Epithelial cell of proximal tubule (primary cell): ENCODE data around the gene TULP4. TPM values are rescaled to one million over a fixed set of nuclear protein-coding genes. Genes with fewer than 3 reads are reported as not detected.

Experiments used
- DNase-seq: peaks from one replicate; pipeline ENCODE4 v3.0.0-alpha.2; 2011; ENCODE audit warnings: low read depth
- H3K4me3 ChIP-seq: 2 replicates; pipeline ENCODE4 v1.5.1; 2011; ENCODE audit warnings: low read depth, mild to moderate bottlenecking, low read length
- total RNA-seq: library from RNA; depleted of rRNA; stranded (reverse); fragments of >200 nt; gene quantifications from 2 replicates; pipeline ENCODE4 v1.2.3, GENCODE V29; 2015
- TF ChIP-seq, protein P1 (sequence below): conservative IDR thresholded peaks from 2 replicates; pipeline ENCODE4 v1.5.1; 2012; ENCODE audit warnings: low read depth, mild to moderate bottlenecking, low read length

Gene TULP4
- total RNA-seq, 1 donor from 2014 or later: 25.4 TPM

DNA sequence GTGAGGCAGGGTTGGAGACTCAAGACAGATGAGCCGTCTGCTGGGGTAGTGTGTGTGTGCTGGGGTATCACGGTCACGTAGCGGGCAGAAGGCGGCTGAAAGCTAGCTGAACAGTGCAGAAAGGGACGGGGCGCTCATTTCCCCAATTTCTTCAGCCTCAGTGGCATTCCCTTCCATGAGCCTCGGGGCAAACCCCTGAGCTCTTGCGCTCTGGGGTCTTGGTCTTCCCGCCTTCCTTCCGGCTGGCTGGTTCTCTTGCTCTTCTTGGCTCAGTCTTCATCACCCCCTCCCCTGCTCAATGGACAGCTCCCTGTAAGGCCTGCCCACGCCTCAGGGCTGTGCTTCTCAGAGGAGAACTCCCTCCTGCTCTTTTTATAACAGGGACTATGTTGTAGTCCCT is 232.2 kb downstream of the TULP4 start:
- H3K4me3 ChIP-seq: no peak overlapping the region
- TF ChIP-seq, protein P1, sequence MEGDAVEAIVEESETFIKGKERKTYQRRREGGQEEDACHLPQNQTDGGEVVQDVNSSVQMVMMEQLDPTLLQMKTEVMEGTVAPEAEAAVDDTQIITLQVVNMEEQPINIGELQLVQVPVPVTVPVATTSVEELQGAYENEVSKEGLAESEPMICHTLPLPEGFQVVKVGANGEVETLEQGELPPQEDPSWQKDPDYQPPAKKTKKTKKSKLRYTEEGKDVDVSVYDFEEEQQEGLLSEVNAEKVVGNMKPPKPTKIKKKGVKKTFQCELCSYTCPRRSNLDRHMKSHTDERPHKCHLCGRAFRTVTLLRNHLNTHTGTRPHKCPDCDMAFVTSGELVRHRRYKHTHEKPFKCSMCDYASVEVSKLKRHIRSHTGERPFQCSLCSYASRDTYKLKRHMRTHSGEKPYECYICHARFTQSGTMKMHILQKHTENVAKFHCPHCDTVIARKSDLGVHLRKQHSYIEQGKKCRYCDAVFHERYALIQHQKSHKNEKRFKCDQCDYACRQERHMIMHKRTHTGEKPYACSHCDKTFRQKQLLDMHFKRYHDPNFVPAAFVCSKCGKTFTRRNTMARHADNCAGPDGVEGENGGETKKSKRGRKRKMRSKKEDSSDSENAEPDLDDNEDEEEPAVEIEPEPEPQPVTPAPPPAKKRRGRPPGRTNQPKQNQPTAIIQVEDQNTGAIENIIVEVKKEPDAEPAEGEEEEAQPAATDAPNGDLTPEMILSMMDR: no peak
- no peak for DNase-seq

DNA sequence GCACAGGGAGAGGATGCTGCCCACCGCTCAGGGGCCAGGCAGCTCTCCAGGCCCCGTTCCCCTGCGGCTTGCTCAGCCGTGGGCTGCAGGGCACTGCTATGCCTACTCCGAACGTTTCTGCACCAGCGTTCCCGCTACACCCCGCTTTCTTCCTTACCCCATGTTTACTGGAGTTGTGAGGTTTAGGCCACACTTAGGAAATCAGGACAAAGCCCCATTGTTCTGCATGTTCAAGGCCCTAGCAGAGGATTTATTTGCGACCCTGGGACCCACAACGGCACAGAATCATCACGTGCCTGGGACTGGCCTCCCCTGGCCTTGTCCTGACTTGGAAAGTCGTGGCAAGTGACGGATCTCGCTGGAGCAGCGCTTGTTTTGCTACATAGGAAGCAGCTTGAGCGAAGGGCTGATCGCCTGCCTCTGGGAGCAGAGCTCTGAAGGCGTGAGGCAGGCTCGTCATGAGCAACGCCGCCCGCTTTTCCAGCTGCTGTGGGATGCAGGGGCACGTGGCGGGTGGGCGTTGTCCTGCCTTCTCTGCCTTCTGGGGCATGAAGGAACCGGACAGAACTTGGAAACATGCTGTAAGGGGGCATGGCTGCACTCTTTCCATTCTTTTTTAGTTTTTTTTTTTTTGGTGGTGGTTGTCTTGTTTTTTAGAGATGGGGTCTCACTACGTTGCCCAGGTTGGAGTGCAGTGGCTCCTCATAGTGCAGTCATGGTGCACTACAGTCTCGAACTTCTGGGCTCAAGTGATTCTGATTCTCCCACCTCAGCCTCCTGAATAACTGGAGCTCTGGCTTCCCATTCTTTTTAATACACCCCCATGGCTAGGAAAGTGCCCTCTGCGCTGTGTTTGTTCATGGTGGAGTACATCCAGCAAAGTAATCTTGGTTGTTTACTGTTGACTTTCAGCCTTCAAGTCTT is 233.0 kb downstream of the TULP4 start:
- no peak for DNase-seq
- TF ChIP-seq, protein P1: no peak
- no peak overlapping the region for H3K4me3 ChIP-seq

DNA sequence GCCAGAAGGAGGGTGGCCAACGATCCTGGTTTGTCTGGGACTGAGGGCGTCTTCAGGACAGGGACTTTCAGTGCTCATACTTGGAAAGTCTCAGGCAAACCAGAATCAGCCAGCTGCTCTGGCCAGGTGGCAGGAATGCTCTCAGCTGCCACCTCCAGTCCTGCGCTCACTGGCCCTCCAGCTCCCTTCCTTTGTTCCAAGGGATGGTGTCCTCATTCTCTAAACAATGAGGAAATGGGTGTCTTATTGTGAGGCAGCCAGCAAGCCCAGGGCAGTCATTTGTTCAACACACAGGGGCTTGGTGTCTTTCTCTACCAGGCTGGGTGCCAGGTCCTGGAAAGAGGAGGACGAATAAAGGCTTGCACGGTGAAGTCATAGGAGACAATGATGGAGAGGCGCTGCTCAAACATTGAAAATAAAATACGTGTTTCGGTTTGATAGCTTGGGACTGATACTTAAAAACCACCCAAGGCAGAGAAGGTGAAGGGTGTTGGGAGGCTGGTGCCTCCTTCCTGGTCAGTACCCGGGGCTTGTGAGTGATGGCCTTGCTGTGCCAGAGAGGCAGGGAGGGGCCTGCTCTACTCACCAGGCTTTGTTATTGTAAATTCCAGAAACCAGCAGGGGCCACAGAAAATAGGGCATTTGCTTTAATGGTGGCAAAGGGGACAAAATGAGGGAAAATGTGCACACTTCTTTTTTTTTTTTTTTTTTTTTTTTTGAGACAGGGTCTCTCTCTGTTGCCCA is 236.3 kb downstream of the TULP4 start:
- TF ChIP-seq, protein P1: no peak
- H3K4me3 ChIP-seq: no peak overlapping the region
- DNase-seq: no peak

DNA sequence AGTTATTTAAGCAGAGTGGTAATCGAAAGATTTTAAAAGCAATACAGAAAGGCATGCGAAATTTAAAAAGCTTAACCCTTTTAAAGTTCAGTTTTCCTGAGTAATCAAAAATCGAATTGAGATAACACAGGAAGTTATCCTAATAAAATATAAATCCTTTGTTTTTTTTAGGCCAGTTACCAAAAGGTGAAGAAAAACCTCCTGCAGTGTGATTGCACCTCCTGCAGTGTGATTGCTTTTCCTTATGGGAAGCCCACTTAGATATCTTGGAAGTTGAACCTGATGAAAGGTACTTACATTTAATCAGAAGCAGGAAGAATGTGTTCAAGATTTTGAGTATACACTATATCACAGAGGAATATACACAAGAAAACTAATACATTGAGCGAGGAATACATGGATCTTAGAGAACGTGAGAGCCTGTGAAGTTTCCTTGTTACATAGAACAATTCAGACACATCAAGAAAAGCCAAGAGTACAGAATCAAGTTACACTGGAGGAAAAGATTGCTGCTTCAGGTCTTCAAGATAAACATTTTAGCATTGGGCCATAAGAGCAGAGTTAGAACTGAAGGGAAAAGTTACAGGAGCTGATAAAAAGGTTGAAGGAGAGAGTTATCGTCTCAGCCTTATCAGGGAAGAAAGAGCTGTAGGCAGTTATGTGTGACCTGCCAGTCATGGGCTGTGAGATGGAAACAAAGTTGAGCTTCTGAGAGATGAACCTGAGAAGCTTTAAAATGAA is 240.0 kb downstream of the TULP4 start:
- no peak for DNase-seq
- H3K4me3 ChIP-seq: no peak overlapping the region
- TF ChIP-seq, protein P1: no peak

DNA sequence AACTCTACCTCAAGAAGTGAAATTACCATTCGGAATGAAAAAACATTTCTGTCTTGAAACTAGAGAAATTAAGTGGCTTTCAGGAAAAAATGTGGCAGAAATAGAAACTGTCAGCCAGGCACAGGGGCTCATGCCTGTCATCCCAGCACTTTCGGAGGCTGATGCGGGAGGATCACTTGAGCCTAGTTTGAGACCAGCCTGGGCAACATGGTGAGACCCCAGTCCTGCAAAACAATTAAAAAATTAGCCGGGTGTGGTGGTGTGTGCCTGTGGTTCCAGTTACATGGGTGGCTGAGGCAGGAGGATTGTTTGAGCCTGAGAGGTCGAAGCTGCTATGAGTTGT is 240.5 kb downstream of the TULP4 start:
- TF ChIP-seq, protein P1: no peak
- DNase-seq: no peak
- H3K4me3 ChIP-seq: no peak overlapping the region

DNA sequence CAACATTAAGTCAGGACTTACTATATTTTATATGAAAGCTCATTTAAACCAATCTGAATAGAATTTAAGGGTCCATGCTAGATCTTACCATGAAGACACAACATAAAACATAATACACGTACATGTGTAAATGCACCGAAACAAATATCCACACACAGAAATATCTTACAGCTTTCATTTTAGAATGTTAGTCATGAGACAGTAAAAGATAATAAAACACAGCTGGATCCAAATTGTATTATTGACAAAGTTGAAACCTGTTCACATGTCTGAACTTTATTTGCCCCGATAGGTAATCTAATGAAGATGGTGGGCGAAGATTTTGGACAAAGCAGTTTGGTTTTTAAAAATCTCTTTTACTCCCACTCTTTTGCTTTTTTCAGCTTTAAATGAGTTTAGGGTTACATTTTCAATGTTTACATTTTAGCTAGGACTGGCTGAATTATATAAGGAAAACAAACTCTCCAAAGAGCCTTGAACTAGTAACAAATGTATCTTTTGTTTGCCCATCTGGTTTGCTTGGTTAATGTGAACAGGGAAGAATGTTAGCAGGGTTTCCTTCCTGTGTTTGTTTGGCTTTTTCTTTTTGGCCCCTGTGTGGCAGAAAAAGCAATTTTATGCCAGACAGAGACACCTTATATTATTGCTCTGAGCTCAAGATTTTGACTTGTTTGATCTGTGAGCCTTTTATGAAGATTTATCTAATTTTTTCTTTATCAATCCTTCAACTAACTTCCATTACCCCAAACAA is 242.5 kb downstream of the TULP4 start:
- no peak for DNase-seq
- TF ChIP-seq, protein P1: no peak
- no peak overlapping the region for H3K4me3 ChIP-seq
